ENCODE data around the gene DAP. TPM values are rescaled to one million over a fixed set of nuclear protein-coding genes. Genes with fewer than 3 reads are reported as not detected.

Gene DAP
- polyA plus RNA-seq, 3 donors: 119 to 128 (median 126) TPM

GRCh38 chr5:10761933-10762775, 1.1 kb upstream of the DAP start:
- no peak for DNase-seq (ENCODE audit: low read depth in 3 of 3, low spot score in 2 of 3)

- no peak for DNase-seq (ENCODE audit: low read depth in 3 of 3, low spot score in 2 of 3)
Measured at GRCh38 chr5:10760921-10761184, 181 bp downstream of the DAP start.

GRCh38 chr5:10760096-10760920, 726 bp downstream of the DAP start:
- DNase-seq (ENCODE audit: low read depth in 3 of 3, low spot score in 2 of 3): no peak

- no peak for DNase-seq (ENCODE audit: low read depth in 3 of 3, low spot score in 2 of 3)
Measured at GRCh38 chr5:10759111-10759510, 1.9 kb downstream of the DAP start.

- DNase-seq (ENCODE audit: low read depth in 3 of 3, low spot score in 2 of 3): no peak
Measured at GRCh38 chr5:10757922-10758555, 3.0 kb downstream of the DAP start.

- DNase-seq (ENCODE audit: low read depth in 3 of 3, low spot score in 2 of 3): no peak
Measured at GRCh38 chr5:10757043-10757442, 4.0 kb downstream of the DAP start.

- DNase-seq (ENCODE audit: low read depth in 3 of 3, low spot score in 2 of 3): no peak
Measured at GRCh38 chr5:10756549-10756948, 4.5 kb downstream of the DAP start.

GRCh38 chr5:10753178-10753577, 7.9 kb downstream of the DAP start:
- DNase-seq (ENCODE audit: low read depth in 3 of 3, low spot score in 2 of 3): no peak

GRCh38 chr5:10752451-10752850, 8.6 kb downstream of the DAP start:
- no peak for DNase-seq (ENCODE audit: low read depth in 3 of 3, low spot score in 2 of 3)

- no peak for DNase-seq (ENCODE audit: low read depth in 3 of 3, low spot score in 2 of 3)
Measured at GRCh38 chr5:10750909-10751308, 10.1 kb downstream of the DAP start.

GRCh38 chr5:10747678-10748622, 13.1 kb downstream of the DAP start:
- DNase-seq (ENCODE audit: low read depth in 3 of 3, low spot score in 2 of 3): no peak

GRCh38 chr5:10746711-10747110, 14.3 kb downstream of the DAP start:
- DNase-seq (ENCODE audit: low read depth in 3 of 3, low spot score in 2 of 3): no peak

- DNase-seq (ENCODE audit: low read depth in 3 of 3, low spot score in 2 of 3): no peak
Measured at GRCh38 chr5:10745133-10745532, 15.9 kb downstream of the DAP start.

GRCh38 chr5:10744681-10745080, 16.4 kb downstream of the DAP start:
- DNase-seq (ENCODE audit: low read depth in 3 of 3, low spot score in 2 of 3): no peak

- no peak for DNase-seq (ENCODE audit: low read depth in 3 of 3, low spot score in 2 of 3)
Measured at GRCh38 chr5:10743951-10744350, 17.1 kb downstream of the DAP start.

- DNase-seq (ENCODE audit: low read depth in 3 of 3, low spot score in 2 of 3): no peak
Measured at GRCh38 chr5:10743526-10743925, 17.5 kb downstream of the DAP start.

- DNase-seq (ENCODE audit: low read depth in 3 of 3, low spot score in 2 of 3): no peak
Measured at GRCh38 chr5:10741661-10742060, 19.4 kb downstream of the DAP start.

GRCh38 chr5:10740384-10740783, 20.6 kb downstream of the DAP start:
- DNase-seq (ENCODE audit: low read depth in 3 of 3, low spot score in 2 of 3): no peak

GRCh38 chr5:10737880-10738279, 23.2 kb downstream of the DAP start:
- DNase-seq (ENCODE audit: low read depth in 3 of 3, low spot score in 2 of 3): no peak

- DNase-seq (ENCODE audit: low read depth in 3 of 3, low spot score in 2 of 3): no peak
Measured at GRCh38 chr5:10736808-10737207, 24.2 kb downstream of the DAP start.

- DNase-seq (ENCODE audit: low read depth in 3 of 3, low spot score in 2 of 3): no peak
Measured at GRCh38 chr5:10736354-10736753, 24.7 kb downstream of the DAP start.

All from right renal cortex interstitium (tissue), 3 donors.